ENCODE data around the gene SEMA3A. TPM values are rescaled to one million over a fixed set of nuclear protein-coding genes. Genes with fewer than 3 reads are reported as not detected.

Gene SEMA3A
- total RNA-seq, 1 experiment from 2014 or later, result 14.2 TPM

DNA sequence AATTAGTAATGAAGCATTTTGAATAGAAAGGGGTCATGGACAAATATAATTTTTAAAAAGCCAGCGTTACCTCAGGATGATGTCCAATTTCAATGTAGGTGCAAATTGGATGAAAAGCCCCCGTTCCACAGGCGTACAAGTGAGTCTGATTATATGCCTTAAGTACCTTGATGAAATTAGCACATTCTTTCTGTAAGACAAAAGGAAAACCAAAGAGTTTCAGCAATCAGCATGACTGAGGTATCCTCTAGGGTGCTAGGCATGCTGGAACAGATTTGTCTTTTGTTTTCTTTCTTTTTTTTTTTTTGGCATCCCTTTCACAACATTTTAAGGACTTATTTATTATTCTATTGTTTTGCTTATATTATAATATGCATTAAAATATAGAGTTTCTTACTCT, 84.2 kb downstream of the SEMA3A start:
- no peak for TF ChIP-seq SRF (IDR thresholded peaks at IDR 0.05; ENCODE audit: low read depth)
- TF ChIP-seq JUND (IDR thresholded peaks at IDR 0.05), result no peak
- no peak for TF ChIP-seq YY1 (IDR thresholded peaks at IDR 0.05; ENCODE audit: extremely low read depth, insufficient replicate concordance, low read depth, low read length)
- TF ChIP-seq TCF7L2 (IDR thresholded peaks at IDR 0.05; ENCODE audit: borderline replicate concordance, extremely low read depth, insufficient read depth, insufficient read length), result no peak
- no peak for TF ChIP-seq ELF1 (IDR thresholded peaks at IDR 0.05; ENCODE audit: borderline replicate concordance, low read depth)
- no peak for TF ChIP-seq FOSL1 (IDR thresholded peaks at IDR 0.05; ENCODE audit: low read depth)
- no peak for TF ChIP-seq CBX3 (IDR thresholded peaks at IDR 0.05; ENCODE audit: low read depth)
- no peak for TF ChIP-seq ZNF274 (IDR thresholded peaks at IDR 0.05; ENCODE audit: low read depth, low read length)
- no peak for TF ChIP-seq POLR2AphosphoS5 (IDR thresholded peaks at IDR 0.05; ENCODE audit: low read depth, low read length)
- no peak for TF ChIP-seq CTCF (IDR thresholded peaks at IDR 0.05 in 2 of 3, conservative IDR thresholded peaks at IDR 0.05 in 1 of 3; ENCODE audit: borderline replicate concordance in 1 of 3, insufficient read depth in 1 of 3, low read depth in 2 of 3, low read length in 2 of 3)
- H3K4me3 ChIP-seq (replicated peaks in 1 of 2; ENCODE audit: low read depth in 1 of 2, low read length in 2 of 2), result no peak overlapping the region

More for the DNA sequence above, 84.2 kb downstream of the SEMA3A start:
- no peaks in the 10 kb centered on the region for H3K9me2 ChIP-seq (ENCODE audit: insufficient read depth)
- no peak overlapping the region for H3K4me2 ChIP-seq (ENCODE audit: low read length)
- no peak overlapping the region for H3K9ac ChIP-seq (ENCODE audit: low read length)
- H3K9me3 ChIP-seq (ENCODE audit: control insufficient read depth in 1 of 2, insufficient read depth in 1 of 2, low read depth in 1 of 2, low read length in 2 of 2), result no peaks in the 10 kb centered on the region
- H3K79me2 ChIP-seq (ENCODE audit: insufficient read depth, low read length), result no peaks in the 10 kb centered on the region
- intact Hi-C loops (cut with micrococcal nuclease), result no loop called here
- no peak overlapping the region for H2AFZ ChIP-seq (ENCODE audit: low read depth, low read length, poor library complexity, severe bottlenecking)
- no peaks in the 10 kb centered on the region for H3K27me3 ChIP-seq (ENCODE audit: insufficient read depth, low read length)
- no peaks in the 10 kb centered on the region for H4K20me1 ChIP-seq (ENCODE audit: insufficient read depth)
- DNase-seq (ENCODE audit: low read depth, low spot score) (no peak), ATAC-seq (no peak)
- H3K4me1 ChIP-seq (ENCODE audit: control insufficient read depth in 1 of 2, insufficient read depth in 2 of 2, low read length in 2 of 2), result peaks cover 0 to 10% of the 10 kb centered on the region in 2 experiments; a peak in 1 of 4 replicates
- ChIA-PET RAD21 (ENCODE audit: low non-redundant PET in 1 of 2, low total read pairs in 2 of 2, uncharacterized antibody in 2 of 2, unreplicated experiment in 2 of 2) (no interaction called here), POLR2A (no interaction called here), CTCF (no interaction called here)
- no peaks in the 10 kb centered on the region for H3K36me3 ChIP-seq (ENCODE audit: control insufficient read depth in 1 of 2, insufficient read depth in 2 of 2, low read length in 2 of 2)
- H3K27ac ChIP-seq (ENCODE audit: low read depth, low read length), result no peak overlapping the region
- no TSS peak for BruUV-seq (replicated peaks)
